K562 (cell line): ENCODE data around the gene VGLL4. TPM values are rescaled to one million over a fixed set of nuclear protein-coding genes. Genes with fewer than 3 reads are reported as not detected.

Experiments used
- ATAC-seq: fragments of 200-7000 bp; cut with Tn5 transposase; 3 replicates; pipeline ENCODE4 v1.9.1; 2020; ENCODE audit warnings: moderate library complexity
- BruUV-seq: library from RNA; stranded (reverse); fragments of 400-500 nt; replicated peaks from 2 replicates; lab custom pipeline; 2021; lab: Mats Ljungman, UMichigan
- CTCF ChIA-PET: fragments of 300-600 bp; formaldehyde crosslinking; extraction: SDS; loops from one replicate; lab custom pipeline; 2021; ENCODE audit warnings: low intra/inter-chr PET ratio; lab: Yijun Ruan, JAX
- POLR2A ChIA-PET: fragments of 300-600, 350-650 bp; sonication (Branson Sonifier 250); formaldehyde crosslinking; extraction: SDS; loops from one replicate; lab custom pipeline; 2021; ENCODE audit warnings: antibody characterized with exemption, inconsistent platforms; lab: Yijun Ruan, JAX
- DNase-seq, 4 experiments: peaks; one replicate each; pipeline versions ENCODE4 v3.0.0 to v3.0.0-alpha.2; 2011 to 2018; ENCODE audit warnings: low spot score in 3 of 4, mixed read lengths in 3 of 4; ENCODE audit errors: extremely low read depth in 1 of 4
- FAIRE-seq: peaks from 2 replicates; lab custom pipeline; 2011; peaks lifted over from hg19 to GRCh38; lab: Jason Lieb, UNC
- H2AFZ ChIP-seq: 2 replicates; pipeline ENCODE4 v1.6.0; 2011; ENCODE audit warnings: low read depth, low read length, control low read depth, inconsistent platforms
- H3K27ac ChIP-seq: fragments of 200-600 bp; 3 replicates; pipeline ENCODE4 v1.8.0; 2011; ENCODE audit warnings: low read depth, mild to moderate bottlenecking, control low read depth, inconsistent platforms, low read length, moderate library complexity, mixed read lengths; ENCODE audit errors: extremely low read depth
- H3K27me3 ChIP-seq, 2 experiments: fragments of 300-600 bp in 1 of 2; 2 replicates in 1 of 2; 3 replicates in 1 of 2; pipeline versions ENCODE4 v1.6.0 to v1.8.0; 2011; ENCODE audit warnings: inconsistent platforms in 2 of 2, low read length in 2 of 2, mild to moderate bottlenecking in 1 of 2, mixed read lengths in 1 of 2, moderate library complexity in 1 of 2; ENCODE audit not compliant: control insufficient read depth in 2 of 2, insufficient read depth in 2 of 2
- H3K36me3 ChIP-seq: fragments of 300-600 bp; 3 replicates; pipeline ENCODE4 v1.8.0; 2011; ENCODE audit warnings: mild to moderate bottlenecking, low read length, inconsistent platforms; ENCODE audit not compliant: control insufficient read depth, insufficient read depth
- H3K4me1 ChIP-seq, 2 experiments: fragments of 200-600 bp in 1 of 2; replicated peaks in 1 of 2; 2 replicates in 1 of 2; 3 replicates in 1 of 2; pipeline versions ENCODE4 v1.5.1 to v1.8.0; 2011; ENCODE audit warnings: inconsistent platforms in 2 of 2, low read length in 2 of 2, mild to moderate bottlenecking in 1 of 2, mixed read lengths in 1 of 2, moderate library complexity in 1 of 2; ENCODE audit not compliant: control insufficient read depth in 2 of 2, insufficient read depth in 2 of 2
- H3K4me2 ChIP-seq: 2 replicates; pipeline ENCODE4 v1.6.1; 2011; ENCODE audit warnings: low read length, control low read depth, inconsistent platforms, mixed read lengths; ENCODE audit not compliant: insufficient read depth
- H3K4me3 ChIP-seq: fragments of 200-600 bp; sonication (generic), shearing (Covaris generic); 2 replicates; pipeline ENCODE4 v1.5.1; 2016; ENCODE audit warnings: control low read depth, inconsistent platforms
- H3K79me2 ChIP-seq: fragments of 200-600 bp; 3 replicates; pipeline ENCODE4 v1.8.0; 2011; ENCODE audit warnings: low read length, inconsistent platforms; ENCODE audit not compliant: control insufficient read depth, insufficient read depth
- H3K9ac ChIP-seq, 2 experiments: 2 replicates each; pipeline versions ENCODE4 v1.6.0 to v1.6.1; 2011; ENCODE audit warnings: low read depth in 2 of 2, low read length in 2 of 2, control low read depth in 1 of 2, inconsistent platforms in 1 of 2, mild to moderate bottlenecking in 1 of 2, mixed read lengths in 1 of 2; ENCODE audit not compliant: insufficient read depth in 1 of 2
- H3K9me1 ChIP-seq: one replicate; pipeline ENCODE4 v1.6.0; 2011; ENCODE audit warnings: inconsistent platforms, mild to moderate bottlenecking, low read length, moderate library complexity; ENCODE audit not compliant: control insufficient read depth, insufficient read depth
- H3K9me3 ChIP-seq: replicated peaks from 2 replicates; pipeline ENCODE4 v1.5.1; 2011; ENCODE audit warnings: low read depth, low read length, inconsistent platforms; ENCODE audit not compliant: control insufficient read depth, insufficient read depth
- H4K20me1 ChIP-seq: replicated peaks from 2 replicates; pipeline ENCODE4 v1.6.1; 2011; ENCODE audit warnings: low read length, inconsistent platforms, mixed read lengths; ENCODE audit not compliant: control insufficient read depth, insufficient read depth
- ATF4 ChIP-seq: fragments of 450-650 bp; formaldehyde crosslinking; IDR thresholded peaks from 2 replicates; pipeline ENCODE4 v1.4.0; 2022; ENCODE audit warnings: mild to moderate bottlenecking, moderate library complexity
- CBX3 ChIP-seq, 2 experiments: IDR thresholded peaks; 1 replicate in 1 of 2; 2 replicates in 1 of 2; pipeline ENCODE4 v1.6.1; 2012; ENCODE audit warnings: inconsistent platforms in 2 of 2, low read length in 2 of 2, borderline replicate concordance in 1 of 2, control low read depth in 1 of 2
- E2F4 ChIP-seq: sonication (generic); formaldehyde crosslinking; IDR thresholded peaks from 2 replicates; pipeline ENCODE4 v1.8.0; 2022; ENCODE audit warnings: mild to moderate bottlenecking, low read depth, missing genetic modification reagents
- FOSL1 ChIP-seq: fragments of 200-800 bp; sonication (Bioruptor generic); conservative IDR thresholded peaks from 2 replicates; pipeline ENCODE4 v1.6.1; 2016; ENCODE audit warnings: missing genetic modification characterization, missing compliant biosample characterization
- FOXO4 ChIP-seq: fragments of 450-650 bp; formaldehyde crosslinking; IDR thresholded peaks from 2 replicates; pipeline ENCODE4 v1.4.0; 2020; ENCODE audit warnings: mild to moderate bottlenecking, moderate library complexity
- HLTF ChIP-seq: fragments of 450-650 bp; IDR thresholded peaks from 2 replicates; pipeline ENCODE4 v1.6.1; 2016
- IRF2 ChIP-seq: sonication (generic); formaldehyde crosslinking; IDR thresholded peaks from 2 replicates; pipeline ENCODE4 v1.8.1; 2022; ENCODE audit warnings: mild to moderate bottlenecking, missing genetic modification reagents
- NKRF ChIP-seq: fragments of 450-650 bp; IDR thresholded peaks from 2 replicates; pipeline ENCODE4 v1.6.1; 2016; ENCODE audit warnings: borderline replicate concordance
- RNF2 ChIP-seq: sonication (generic); IDR thresholded peaks from 2 replicates; pipeline ENCODE4 v1.6.1; 2016
- SRSF7 ChIP-seq: fragments of 200-400 bp; formaldehyde crosslinking; optimal IDR thresholded peaks from 2 replicates; pipeline ENCODE3; 2017; ENCODE audit warnings: mild to moderate bottlenecking, low read depth, low read length
- ZHX1 ChIP-seq: fragments of 150-350 bp; conservative IDR thresholded peaks from 2 replicates; pipeline ENCODE4 v1.6.1; 2014; ENCODE audit warnings: low read length
- ZNF398 ChIP-seq: fragments of 250-450 bp; sonication (Bioruptor Pico); IDR thresholded peaks from 2 replicates; pipeline ENCODE4 v1.8.0; 2021; ENCODE audit warnings: moderate library complexity, mild to moderate bottlenecking, inconsistent platforms
- WGBS: fragments of 100-300 bp; shearing (Covaris generic); methylation state at CpG from one replicate; pipeline ENCODE4 v1.1.6; 2016; ENCODE audit warnings: low coverage, mixed read lengths; ENCODE audit not compliant: insufficient coverage; ENCODE audit errors: missing lambda C conversion rate; 5-methylcytosine and 5-hydroxymethylcytosine counted together
- in situ Hi-C: fragments of 300-500 bp; cut with MboI; formaldehyde crosslinking; loops from 4 replicates; pipeline ENCODE4 v1.15.0; 2018; ENCODE audit warnings: inconsistent platforms, mixed read lengths
- intact Hi-C: fragments of 100-400 bp; cut with micrococcal nuclease; formaldehyde crosslinking; loops from 2 replicates; pipeline ENCODE4 v1.14.2; 2022
- polyA plus RNA-seq, 8 experiments: library from polyadenylated mRNA; depleted of rRNA in 4 of 8; stranded (reverse) in 5 of 8; unstranded in 3 of 8; fragments of >200 nt; fragmentation: Nextera tagmentation in 2 of 8; fragmentation: Illumina TruSeq in 1 of 8; extraction: Ambion mirVana in 2 of 8; extraction: Trizol in 1 of 8; gene quantifications; 2 replicates each; pipeline versions ENCODE4 v1.2.1 to v1.2.3, GENCODE V29; 2011 to 2014; ENCODE audit warnings: inconsistent platforms in 1 of 8, missing spikeins in 1 of 8
- total RNA-seq, 7 experiments: library from RNA; depleted of rRNA in 6 of 7; stranded (reverse); fragments of >200 nt in 6 of 7; fragmentation: Illumina TruSeq in 2 of 7; extraction: Trizol in 2 of 7; gene quantifications; 2 replicates each; pipeline versions ENCODE4 v1.2.1 to v1.2.3, GENCODE V29; 2011 to 2021; ENCODE audit warnings: low replicate concordance in 1 of 7

Gene VGLL4
- total and polyA plus RNA-seq, 9 of the 15 experiments (the other 6 are each of a cell fraction or from before 2014, with no cell fraction given): 0.27 to 10.9 (median 8.6) TPM

- Histone ChIP-seq H3K4me3 (no peak overlapping the region), H3K9me3 (no peaks in the 10 kb centered on the region), H3K9ac (no peak overlapping the region), H3K36me3 (no peaks in the 10 kb centered on the region), H2AFZ (no peak overlapping the region), H3K4me2 (no peak overlapping the region), H4K20me1 (no peaks in the 10 kb centered on the region), H3K79me2 (no peaks in the 10 kb centered on the region), H3K4me1 (no peaks in the 10 kb centered on the region), H3K27me3 (peaks cover 13 to 20% of the 10 kb centered on the region in 2 experiments), H3K27ac (no peak overlapping the region), H3K9me1 (no peaks in the 10 kb centered on the region)
- ATAC-seq (no peak), FAIRE-seq (no peak), DNase-seq (no peak)
- in situ Hi-C loops: loop anchor here (5.0 to 25.0 kb wide), 3 partner anchors 413 to 888 kb away; no protein-coding TSS in a partner anchor
- BruUV-seq: no TSS peak
- 16% methylated on average over 3 of the region's 3 CpGs for WGBS
- intact Hi-C loops: loop anchor here (5.0 kb wide), 2 partner anchors 493 to 703 kb away; no protein-coding TSS in a partner anchor
- POLR2A ChIA-PET: interaction anchor here (0.5 kb wide), 1 partner anchor 523 kb away, joined by 3 read pairs; no protein-coding TSS in a partner anchor
- CTCF ChIA-PET: interaction anchor here (0.8 to 2.5 kb wide), 2 partner anchors 271 to 414 kb away, joined by 3 to 9 read pairs; no protein-coding TSS in a partner anchor
- TF ChIP-seq FOSL1: no peak
- TF ChIP-seq HLTF: no peak
- TF ChIP-seq CBX3 (IDR thresholded peaks at IDR 0.05; ENCODE audit: borderline replicate concordance in 1 of 2, low read length in 2 of 2): no peak
- TF ChIP-seq NKRF: no peak
- no peak for TF ChIP-seq ATF4
- TF ChIP-seq SRSF7: no peak
- no peak for TF ChIP-seq RNF2
- TF ChIP-seq ZHX1: no peak
- no peak for TF ChIP-seq FOXO4 (CRISPR knock-in tag)
- no peak for TF ChIP-seq ZNF398 (CRISPR knock-in tag)
- TF ChIP-seq E2F4 (CRISPR knock-in tag): no peak
- no peak for TF ChIP-seq IRF2 (CRISPR knock-in tag)
Observed at GRCh38 chr3:11650391-11650790, 6.7 kb upstream of the VGLL4 start.
